ENCODE results near the gene DCC. TPM values are rescaled to one million over a fixed set of nuclear protein-coding genes. Genes with fewer than 3 reads are reported as not detected.

The DCC gene
- total RNA-seq, 4 donors from 2014 or later = 0.27 to 2.5 TPM; not detected in 2

- H3K4me1 ChIP-seq = no peaks in the 10 kb centered on the region
- DNase-seq = no peak
- WGBS, 2 donors (ENCODE audit: low coverage in 1 of 2) = 86 to 89% methylated on average over 1 of the region's 1 CpG
- no peak overlapping the region for H3K4me3 ChIP-seq
- H3K27ac ChIP-seq = no peak overlapping the region
- no peaks in the 10 kb centered on the region for H3K27me3 ChIP-seq
- in situ Hi-C loops (cut with MboI; ENCODE audit: low pct_ligation_motif_present in 1 of 4, low pct_unique_long_range_greater_than_20kb in 1 of 4, low sequenced_read_pairs in 3 of 4) = no loop called here
- TF ChIP-seq POLR2AphosphoS5 (IDR thresholded peaks at IDR 0.05) (no peak), EP300 (IDR thresholded peaks at IDR 0.05; ENCODE audit: low read depth) (no peak), CTCF (IDR thresholded peaks at IDR 0.05) (no peak), POLR2A (IDR thresholded peaks at IDR 0.05) (no peak)
- intact Hi-C loops (cut with DNase I; ENCODE audit: low total_unique reads) = no loop called here
- H3K36me3 ChIP-seq = no peaks in the 10 kb centered on the region
- H3K9me3 ChIP-seq = no peaks in the 10 kb centered on the region
Measured at GRCh38 chr18:52553441-52553840, 213.4 kb downstream of the DCC start.

- no peaks in the 10 kb centered on the region for H3K36me3 ChIP-seq
- in situ Hi-C loops (cut with MboI; ENCODE audit: low pct_ligation_motif_present in 1 of 4, low pct_unique_long_range_greater_than_20kb in 1 of 4, low sequenced_read_pairs in 3 of 4) = no loop called here
- no peaks in the 10 kb centered on the region for H3K4me1 ChIP-seq
- 33 to 44% methylated on average over 1 of the region's 1 CpG for WGBS, 2 donors (ENCODE audit: low coverage in 1 of 2)
- intact Hi-C loops (cut with DNase I; ENCODE audit: low total_unique reads) = no loop called here
- DNase-seq = no peak
- no peak for TF ChIP-seq EP300 (IDR thresholded peaks at IDR 0.05; ENCODE audit: low read depth)
- TF ChIP-seq POLR2A (IDR thresholded peaks at IDR 0.05) = no peak
- TF ChIP-seq CTCF (IDR thresholded peaks at IDR 0.05) = no peak
- no peak for TF ChIP-seq POLR2AphosphoS5 (IDR thresholded peaks at IDR 0.05)
- no peak overlapping the region for H3K27ac ChIP-seq
- no peaks in the 10 kb centered on the region for H3K9me3 ChIP-seq
- no peaks in the 10 kb centered on the region for H3K27me3 ChIP-seq
- no peak overlapping the region for H3K4me3 ChIP-seq
Measured at GRCh38 chr18:52554180-52554579, 214.2 kb downstream of the DCC start.

- 60 to 67% methylated on average over 4 of the region's 4 CpGs for WGBS, 2 donors (ENCODE audit: low coverage in 1 of 2)
- no peak for TF ChIP-seq CTCF (IDR thresholded peaks at IDR 0.05)
- no peak for TF ChIP-seq POLR2A (IDR thresholded peaks at IDR 0.05)
- TF ChIP-seq POLR2AphosphoS5 (IDR thresholded peaks at IDR 0.05) = no peak
- no peak for TF ChIP-seq EP300 (IDR thresholded peaks at IDR 0.05; ENCODE audit: low read depth)
- Histone ChIP-seq H3K36me3 (no peaks in the 10 kb centered on the region), H3K27me3 (no peaks in the 10 kb centered on the region), H3K9me3 (no peaks in the 10 kb centered on the region), H3K4me3 (no peak overlapping the region), H3K27ac (no peak overlapping the region), H3K4me1 (no peaks in the 10 kb centered on the region)
- intact Hi-C loops (cut with DNase I; ENCODE audit: low total_unique reads) = no loop called here
- DNase-seq = no peak
- in situ Hi-C loops (cut with MboI; ENCODE audit: low pct_ligation_motif_present in 1 of 4, low pct_unique_long_range_greater_than_20kb in 1 of 4, low sequenced_read_pairs in 3 of 4) = no loop called here
Measured at GRCh38 chr18:52567360-52567759, 227.4 kb downstream of the DCC start.

GRCh38 chr18:52569492-52569891 is 229.5 kb downstream of the DCC start:
- Histone ChIP-seq H3K27ac (no peak overlapping the region), H3K27me3 (no peaks in the 10 kb centered on the region), H3K4me3 (no peak overlapping the region), H3K9me3 (no peaks in the 10 kb centered on the region), H3K36me3 (no peaks in the 10 kb centered on the region), H3K4me1 (no peaks in the 10 kb centered on the region)
- no peak for TF ChIP-seq POLR2A (IDR thresholded peaks at IDR 0.05)
- no peak for TF ChIP-seq EP300 (IDR thresholded peaks at IDR 0.05; ENCODE audit: low read depth)
- TF ChIP-seq POLR2AphosphoS5 (IDR thresholded peaks at IDR 0.05) = no peak
- no peak for TF ChIP-seq CTCF (IDR thresholded peaks at IDR 0.05)
- no peak for DNase-seq
- WGBS, 2 donors (ENCODE audit: low coverage in 1 of 2) = 56 to 63% methylated on average over 1 of the region's 1 CpG
- in situ Hi-C loops (cut with MboI; ENCODE audit: low pct_ligation_motif_present in 1 of 4, low pct_unique_long_range_greater_than_20kb in 1 of 4, low sequenced_read_pairs in 3 of 4) (no loop called here), intact Hi-C loops (cut with DNase I; ENCODE audit: low total_unique reads) (no loop called here)

Measured in transverse colon (tissue), 4 donors.